Measurements from ENCODE around the gene LPCAT2. TPM values are rescaled to one million over a fixed set of nuclear protein-coding genes. Genes with fewer than 3 reads are reported as not detected.

The LPCAT2 gene
- total RNA-seq, 2 donors from 2014 or later = 10.8 to 13.6 TPM

DNA sequence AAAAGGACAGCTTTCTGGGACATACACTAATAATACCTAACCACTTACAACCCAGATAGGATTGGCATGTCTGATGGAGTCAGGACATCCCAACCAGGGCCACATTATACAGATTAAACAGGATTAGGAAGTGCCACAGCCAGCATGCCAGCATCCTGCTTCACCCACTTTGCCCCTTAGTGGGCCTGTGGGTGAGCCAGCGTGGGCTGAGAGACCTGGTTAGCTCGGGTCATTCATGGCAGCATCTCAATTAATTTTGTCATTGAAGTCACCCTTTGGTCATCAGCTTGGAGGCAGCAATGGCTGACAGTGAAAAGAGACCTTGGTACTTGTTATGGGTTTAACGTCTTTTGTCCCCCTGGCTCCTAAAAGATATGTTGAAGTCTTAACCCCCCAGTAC lies 117.0 kb downstream of the LPCAT2 start:
- H3K9me3 ChIP-seq = no peaks in the 10 kb centered on the region
- no peak overlapping the region for H3K4me3 ChIP-seq
- TF ChIP-seq, protein P1, sequence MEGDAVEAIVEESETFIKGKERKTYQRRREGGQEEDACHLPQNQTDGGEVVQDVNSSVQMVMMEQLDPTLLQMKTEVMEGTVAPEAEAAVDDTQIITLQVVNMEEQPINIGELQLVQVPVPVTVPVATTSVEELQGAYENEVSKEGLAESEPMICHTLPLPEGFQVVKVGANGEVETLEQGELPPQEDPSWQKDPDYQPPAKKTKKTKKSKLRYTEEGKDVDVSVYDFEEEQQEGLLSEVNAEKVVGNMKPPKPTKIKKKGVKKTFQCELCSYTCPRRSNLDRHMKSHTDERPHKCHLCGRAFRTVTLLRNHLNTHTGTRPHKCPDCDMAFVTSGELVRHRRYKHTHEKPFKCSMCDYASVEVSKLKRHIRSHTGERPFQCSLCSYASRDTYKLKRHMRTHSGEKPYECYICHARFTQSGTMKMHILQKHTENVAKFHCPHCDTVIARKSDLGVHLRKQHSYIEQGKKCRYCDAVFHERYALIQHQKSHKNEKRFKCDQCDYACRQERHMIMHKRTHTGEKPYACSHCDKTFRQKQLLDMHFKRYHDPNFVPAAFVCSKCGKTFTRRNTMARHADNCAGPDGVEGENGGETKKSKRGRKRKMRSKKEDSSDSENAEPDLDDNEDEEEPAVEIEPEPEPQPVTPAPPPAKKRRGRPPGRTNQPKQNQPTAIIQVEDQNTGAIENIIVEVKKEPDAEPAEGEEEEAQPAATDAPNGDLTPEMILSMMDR (IDR thresholded peaks at IDR 0.05) = no peak
- no peak for TF ChIP-seq POLR2A (IDR thresholded peaks at IDR 0.05)
- no peak for TF ChIP-seq POLR2AphosphoS5 (IDR thresholded peaks at IDR 0.05)
- H3K27me3 ChIP-seq (replicated peaks; ENCODE audit: insufficient read depth) = no peaks in the 10 kb centered on the region
- intact Hi-C loops (cut with DNase I) = no loop called here
- H3K4me1 ChIP-seq (replicated peaks) = no peaks in the 10 kb centered on the region
- no peak for DNase-seq (ENCODE audit: low spot score)
- no peak overlapping the region for H3K27ac ChIP-seq
- no peaks in the 10 kb centered on the region for H3K36me3 ChIP-seq
- WGBS = 84% methylated on average over 3 of the region's 3 CpGs

DNA sequence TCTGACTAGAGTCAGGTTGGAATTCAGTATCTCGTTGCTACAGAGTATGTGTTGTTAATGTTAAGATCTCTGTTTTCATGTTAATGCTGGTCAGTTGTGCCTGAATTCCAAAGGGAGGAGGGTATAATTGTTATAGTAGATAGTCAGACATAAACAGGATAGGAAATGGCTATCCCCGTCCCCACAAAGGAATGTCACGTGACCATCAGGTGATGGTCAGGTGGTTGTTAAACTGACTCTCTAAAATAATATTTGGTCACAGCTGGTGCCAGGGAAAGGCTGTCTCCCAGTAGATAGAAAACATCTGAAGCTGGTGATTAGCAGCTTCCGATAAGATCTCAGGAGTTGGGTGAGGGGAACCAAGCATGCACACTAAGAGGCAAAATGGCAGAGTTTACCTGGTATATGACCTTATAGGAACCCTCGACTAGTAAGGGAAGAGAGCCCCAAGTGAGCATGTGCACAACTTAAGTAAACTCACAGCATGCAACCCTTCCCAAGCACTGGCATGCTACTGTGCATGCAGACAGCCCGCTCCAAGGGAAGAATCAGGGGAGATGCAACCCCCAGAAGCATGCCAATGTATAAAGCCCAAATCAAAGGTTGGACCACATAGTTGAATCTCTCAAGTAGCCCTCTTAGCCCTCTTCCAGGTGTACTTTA lies 119.6 kb downstream of the LPCAT2 start:
- 73% methylated on average over 6 of the region's 6 CpGs for WGBS
- no peaks in the 10 kb centered on the region for H3K9me3 ChIP-seq

GRCh38 chr16:55630774-55631173 lies 121.9 kb downstream of the LPCAT2 start:
- no peak overlapping the region for H3K27ac ChIP-seq
- no peaks in the 10 kb centered on the region for H3K27me3 ChIP-seq (replicated peaks; ENCODE audit: insufficient read depth)
- H3K4me3 ChIP-seq = no peak overlapping the region
- DNase-seq (ENCODE audit: low spot score) = no peak
- TF ChIP-seq POLR2AphosphoS5 (IDR thresholded peaks at IDR 0.05) = no peak
- no peak for TF ChIP-seq POLR2A (IDR thresholded peaks at IDR 0.05)
- TF ChIP-seq, protein P1 (IDR thresholded peaks at IDR 0.05) = no peak
- intact Hi-C loops (cut with DNase I) = no loop called here
- H3K9me3 ChIP-seq = no peaks in the 10 kb centered on the region
- H3K36me3 ChIP-seq = no peaks in the 10 kb centered on the region
- no peaks in the 10 kb centered on the region for H3K4me1 ChIP-seq (replicated peaks)

More for the DNA sequence above, 119.6 kb downstream of the LPCAT2 start:
- H3K4me1 ChIP-seq (replicated peaks) = no peaks in the 10 kb centered on the region
- no peak overlapping the region for H3K27ac ChIP-seq
- H3K36me3 ChIP-seq = no peaks in the 10 kb centered on the region
- no peak overlapping the region for H3K4me3 ChIP-seq
- intact Hi-C loops (cut with DNase I) = no loop called here
- TF ChIP-seq, protein P1 (IDR thresholded peaks at IDR 0.05) = no peak
- TF ChIP-seq POLR2AphosphoS5 (IDR thresholded peaks at IDR 0.05) = no peak
- no peak for TF ChIP-seq POLR2A (IDR thresholded peaks at IDR 0.05)
- DNase-seq (ENCODE audit: low spot score) = no peak
- H3K27me3 ChIP-seq (replicated peaks; ENCODE audit: insufficient read depth) = no peaks in the 10 kb centered on the region

DNA sequence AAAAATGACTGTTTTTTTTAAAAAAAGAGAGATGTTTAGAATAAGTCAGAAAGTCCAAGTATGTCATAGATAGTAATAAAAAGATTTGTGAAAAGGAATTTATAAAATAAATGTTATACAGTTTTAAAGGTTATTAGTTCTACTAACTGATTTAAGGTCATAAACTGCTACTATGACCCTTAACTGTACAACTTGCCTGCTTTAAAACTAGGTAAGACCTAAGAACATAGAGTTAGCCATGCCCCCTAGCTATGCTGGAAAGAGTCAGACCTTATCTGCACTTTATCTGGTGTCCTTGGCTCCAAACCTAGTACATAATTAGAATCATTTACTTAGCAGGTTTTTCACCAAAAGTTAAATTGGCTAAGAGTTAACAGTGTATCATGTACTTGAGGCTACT lies 123.4 kb downstream of the LPCAT2 start:
- intact Hi-C loops (cut with DNase I) = no loop called here
- no peak for DNase-seq (ENCODE audit: low spot score)
- Histone ChIP-seq H3K4me3 (no peak overlapping the region), H3K36me3 (no peaks in the 10 kb centered on the region), H3K27ac (no peak overlapping the region), H3K9me3 (no peaks in the 10 kb centered on the region), H3K27me3 (replicated peaks; ENCODE audit: insufficient read depth) (no peaks in the 10 kb centered on the region), H3K4me1 (replicated peaks) (no peaks in the 10 kb centered on the region)
- TF ChIP-seq POLR2A (IDR thresholded peaks at IDR 0.05) (no peak), POLR2AphosphoS5 (IDR thresholded peaks at IDR 0.05) (no peak)
- TF ChIP-seq, protein P1 (IDR thresholded peaks at IDR 0.05) = no peak

DNA sequence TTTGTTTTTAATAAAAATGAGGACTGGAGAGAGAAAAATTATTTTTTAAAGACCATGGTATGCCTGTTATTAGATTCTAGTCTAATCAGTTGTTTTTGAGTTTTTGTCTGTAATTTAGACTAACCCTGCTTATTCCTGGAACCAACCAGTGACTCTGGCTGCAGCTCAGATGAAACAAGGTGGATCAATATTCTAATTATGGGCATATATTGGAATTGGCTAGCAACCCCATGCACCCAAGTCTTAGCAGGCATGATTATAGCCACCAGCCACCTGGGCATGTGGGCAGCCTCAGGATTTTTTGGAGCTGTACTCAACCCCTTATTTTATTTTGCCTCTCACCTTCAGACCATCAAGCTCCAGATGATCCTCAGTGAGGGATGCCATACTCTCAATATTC lies 125.3 kb downstream of the LPCAT2 start:
- intact Hi-C loops (cut with DNase I) = no loop called here
- no peak overlapping the region for H3K4me3 ChIP-seq
- no peak for TF ChIP-seq POLR2A (IDR thresholded peaks at IDR 0.05)
- TF ChIP-seq, protein P1 (IDR thresholded peaks at IDR 0.05) = no peak
- TF ChIP-seq POLR2AphosphoS5 (IDR thresholded peaks at IDR 0.05) = no peak
- no peaks in the 10 kb centered on the region for H3K27me3 ChIP-seq (replicated peaks; ENCODE audit: insufficient read depth)
- no peaks in the 10 kb centered on the region for H3K4me1 ChIP-seq (replicated peaks)
- no peaks in the 10 kb centered on the region for H3K36me3 ChIP-seq
- H3K27ac ChIP-seq = no peak overlapping the region
- DNase-seq (ENCODE audit: low spot score) = no peak
- H3K9me3 ChIP-seq = no peaks in the 10 kb centered on the region
